H1 (cell line): ENCODE data around the gene CCPG1. TPM values are rescaled to one million over a fixed set of nuclear protein-coding genes. Genes with fewer than 3 reads are reported as not detected.

ENCODE experiments used
- CTCF ChIA-PET: fragments of 300-600 bp; sonication (Branson Sonifier 250); formaldehyde crosslinking; loops from one replicate; lab custom pipeline; 2021; ENCODE audit not compliant: partially characterized antibody; lab: Charles Lee
- POLR2A ChIA-PET: fragments of 300-600 bp; sonication (Branson Sonifier 250); formaldehyde crosslinking; loops from one replicate; lab custom pipeline; 2021; ENCODE audit warnings: inconsistent platforms; ENCODE audit not compliant: partially characterized antibody; lab: Charles Lee
- DNase-seq, 2 experiments: peaks; one replicate each; pipeline versions ENCODE4 v3.0.0 to v3.0.0-alpha.2; 2010 to 2022; ENCODE audit warnings: low spot score in 2 of 2, low read depth in 1 of 2, mixed read lengths in 1 of 2
- FAIRE-seq: peaks from 2 replicates; lab custom pipeline; 2011; peaks lifted over from hg19 to GRCh38; lab: Jason Lieb, UNC
- H2AFZ ChIP-seq: 2 replicates; pipeline ENCODE4 v1.8.1; 2012; ENCODE audit warnings: low read length, inconsistent platforms
- H2AK5ac ChIP-seq: 2 replicates; pipeline ENCODE4 v1.6.1; 2013; ENCODE audit warnings: low read depth, low read length
- H2BK120ac ChIP-seq: replicated peaks from 2 replicates; pipeline ENCODE3; 2013; ENCODE audit warnings: low read depth, low read length, inconsistent platforms
- H2BK12ac ChIP-seq: 2 replicates; pipeline ENCODE4 v1.6.1; 2013; ENCODE audit warnings: low read depth, low read length
- H2BK15ac ChIP-seq: 2 replicates; pipeline ENCODE4 v1.6.1; 2013; ENCODE audit warnings: low read length
- H2BK20ac ChIP-seq: 2 replicates; pipeline ENCODE4 v1.6.1; 2013; ENCODE audit warnings: low read length
- H2BK5ac ChIP-seq: 2 replicates; pipeline ENCODE4 v1.6.1; 2013; ENCODE audit warnings: low read depth, low read length
- H3K14ac ChIP-seq: 2 replicates; pipeline ENCODE4 v1.6.1; 2013; ENCODE audit warnings: inconsistent platforms; ENCODE audit not compliant: insufficient read length
- H3K18ac ChIP-seq: 2 replicates; pipeline ENCODE4 v1.6.1; 2013; ENCODE audit warnings: low read length; ENCODE audit errors: extremely low read depth
- H3K23ac ChIP-seq: 2 replicates; pipeline ENCODE4 v1.6.1; 2013; ENCODE audit warnings: inconsistent platforms; ENCODE audit not compliant: insufficient read length
- H3K23me2 ChIP-seq: 2 replicates; pipeline ENCODE4 v1.6.1; 2013; ENCODE audit warnings: low read depth, low read length
- H3K27ac ChIP-seq: 2 replicates; pipeline ENCODE4 v1.6.1; 2011; ENCODE audit warnings: low read depth, low read length, inconsistent platforms
- H3K27me3 ChIP-seq, 4 experiments: replicated peaks in 1 of 4; 1 replicate in 1 of 4; 2 replicates in 3 of 4; pipeline versions ENCODE4 v1.6.1 to v1.8.1; 2011 to 2013; ENCODE audit warnings: low read length in 3 of 4, mild to moderate bottlenecking in 3 of 4, inconsistent platforms in 2 of 4, mixed read lengths in 2 of 4, moderate library complexity in 1 of 4; ENCODE audit not compliant: control insufficient read depth in 3 of 4, insufficient read depth in 3 of 4; ENCODE audit errors: extremely low read depth in 1 of 4
- H3K36me3 ChIP-seq, 4 experiments: 2 replicates each; pipeline versions ENCODE4 v1.6.1 to v1.8.1; 2011 to 2013; ENCODE audit warnings: mild to moderate bottlenecking in 4 of 4, low read length in 3 of 4, moderate library complexity in 2 of 4, control low read depth in 1 of 4, inconsistent platforms in 1 of 4; ENCODE audit not compliant: insufficient read depth in 4 of 4, control insufficient read depth in 2 of 4
- H3K4ac ChIP-seq: replicated peaks from 2 replicates; pipeline ENCODE3; 2013; ENCODE audit warnings: low read length, low read depth, mixed read lengths, inconsistent platforms; ENCODE audit not compliant: insufficient read length
- H3K4me1 ChIP-seq, 4 experiments: replicated peaks in 1 of 4; 1 replicate in 1 of 4; 2 replicates in 3 of 4; pipeline versions ENCODE4 v1.6.1 to v1.8.1; 2011 to 2013; ENCODE audit warnings: low read length in 3 of 4, inconsistent platforms in 2 of 4, mixed read lengths in 1 of 4; ENCODE audit not compliant: insufficient read depth in 4 of 4, control insufficient read depth in 3 of 4
- H3K4me2 ChIP-seq, 2 experiments: 2 replicates each; pipeline versions ENCODE4 v1.6.1 to v1.8.1; 2011 to 2013; ENCODE audit warnings: low read depth in 2 of 2, low read length in 2 of 2, control low read depth in 1 of 2, inconsistent platforms in 1 of 2, mild to moderate bottlenecking in 1 of 2; ENCODE audit not compliant: insufficient read depth in 1 of 2
- H3K4me3 ChIP-seq, 4 experiments: fragments of 200-600, 300-600 bp in 1 of 4; sonication (generic), shearing (Covaris generic), sonication (Bioruptor Twin) in 1 of 4; 2 replicates each; pipeline versions ENCODE4 v1.5.1 to v1.8.1; 2011 to 2016; ENCODE audit warnings: low read length in 4 of 4, low read depth in 3 of 4, control low read depth in 2 of 4, inconsistent platforms in 2 of 4, mild to moderate bottlenecking in 2 of 4, mixed read lengths in 1 of 4, moderate library complexity in 1 of 4; ENCODE audit not compliant: insufficient read depth in 2 of 4; ENCODE audit errors: extremely low read depth in 1 of 4
- H3K56ac ChIP-seq: replicated peaks from 2 replicates; pipeline ENCODE3; 2013; ENCODE audit warnings: low read depth, mild to moderate bottlenecking, mixed read lengths, low read length, inconsistent platforms; ENCODE audit not compliant: insufficient read length
- H3K79me1 ChIP-seq: 2 replicates; pipeline ENCODE4 v1.6.1; 2013; ENCODE audit warnings: low read depth, low read length, control low read depth
- H3K79me2 ChIP-seq, 2 experiments: 2 replicates each; pipeline versions ENCODE4 v1.6.1 to v1.8.1; 2012 to 2013; ENCODE audit warnings: low read length in 2 of 2, mild to moderate bottlenecking in 2 of 2, inconsistent platforms in 1 of 2; ENCODE audit not compliant: insufficient read depth in 2 of 2, control insufficient read depth in 1 of 2
- H3K9ac ChIP-seq, 4 experiments: replicated peaks in 1 of 4; 1 replicate in 1 of 4; 2 replicates in 3 of 4; pipeline versions ENCODE4 v1.6.1 to v1.8.1; 2011 to 2013; ENCODE audit warnings: low read depth in 3 of 4, low read length in 3 of 4, control low read depth in 2 of 4, mild to moderate bottlenecking in 2 of 4, moderate library complexity in 2 of 4, inconsistent platforms in 1 of 4; ENCODE audit errors: extremely low read depth in 1 of 4
- H3K9me3 ChIP-seq, 2 experiments: 2 replicates each; pipeline versions ENCODE4 v1.6.1 to v1.8.1; 2012 to 2013; ENCODE audit warnings: mild to moderate bottlenecking in 2 of 2, moderate library complexity in 2 of 2, control low read depth in 1 of 2, inconsistent platforms in 1 of 2, low read depth in 1 of 2, low read length in 1 of 2, mixed read lengths in 1 of 2; ENCODE audit not compliant: insufficient read depth in 2 of 2
- H4K20me1 ChIP-seq, 2 experiments: replicated peaks in 1 of 2; 2 replicates each; pipeline versions ENCODE3 to v1.8.1; 2011 to 2013; ENCODE audit warnings: inconsistent platforms in 2 of 2, low read length in 2 of 2, mild to moderate bottlenecking in 1 of 2; ENCODE audit not compliant: insufficient read depth in 2 of 2, control insufficient read depth in 1 of 2
- H4K5ac ChIP-seq: 2 replicates; pipeline ENCODE4 v1.6.1; 2013; ENCODE audit warnings: low read length, low read depth, mixed read lengths, inconsistent platforms; ENCODE audit not compliant: insufficient read length
- H4K8ac ChIP-seq: 2 replicates; pipeline ENCODE4 v1.8.0; 2013; ENCODE audit warnings: mild to moderate bottlenecking, moderate library complexity, low read length, inconsistent platforms; ENCODE audit not compliant: insufficient read depth; ENCODE audit errors: extremely low read depth
- H4K91ac ChIP-seq: replicated peaks from 2 replicates; pipeline ENCODE3; 2013; ENCODE audit warnings: low read length, mixed read lengths, inconsistent platforms; ENCODE audit not compliant: insufficient read length
- CBX8 ChIP-seq: fragments of 300-800, 300-1000 bp; sonication (generic); IDR thresholded peaks from 2 replicates; pipeline ENCODE4 v1.7.1; 2016; ENCODE audit warnings: low read depth, low read length, borderline replicate concordance
- CTCF ChIP-seq, 3 experiments: IDR thresholded peaks; 1 replicate in 2 of 3; 2 replicates in 1 of 3; pipeline versions ENCODE4 v1.5.1 to v1.6.1; 2011; ENCODE audit warnings: low read length in 3 of 3, mild to moderate bottlenecking in 3 of 3, inconsistent platforms in 2 of 3, low read depth in 1 of 3, moderate library complexity in 1 of 3; ENCODE audit not compliant: insufficient read depth in 1 of 3; ENCODE audit errors: control extremely low read depth in 1 of 3
- EP300 ChIP-seq, 2 experiments: IDR thresholded peaks; 1 replicate in 1 of 2; 2 replicates in 1 of 2; pipeline ENCODE4 v1.6.1; 2011 to 2012; ENCODE audit warnings: low read depth in 2 of 2, low read length in 2 of 2, mild to moderate bottlenecking in 2 of 2, borderline replicate concordance in 1 of 2, inconsistent platforms in 1 of 2, moderate library complexity in 1 of 2
- JUN ChIP-seq: IDR thresholded peaks from 2 replicates; pipeline ENCODE4 v1.6.1; 2011; ENCODE audit warnings: low read depth, mild to moderate bottlenecking, improper control_type of control experiment, low read length
- KDM5A ChIP-seq: fragments of 200-600 bp; IDR thresholded peaks from 2 replicates; pipeline ENCODE4 v1.7.1; 2012; ENCODE audit warnings: mild to moderate bottlenecking, low read length, inconsistent platforms, mixed read lengths
- PHF8 ChIP-seq: fragments of 200-600 bp; sonication (generic); conservative IDR thresholded peaks from 2 replicates; pipeline ENCODE4 v1.7.1; 2012; ENCODE audit warnings: low read depth, mild to moderate bottlenecking, inconsistent platforms, low read length, moderate library complexity
- RBBP5 ChIP-seq: IDR thresholded peaks from 2 replicates; pipeline ENCODE4 v1.7.1; 2012; ENCODE audit warnings: low read depth, mild to moderate bottlenecking, inconsistent platforms, low read length, moderate library complexity, borderline replicate concordance
- RFX5 ChIP-seq: IDR thresholded peaks from 2 replicates; pipeline ENCODE4 v1.6.1; 2011; ENCODE audit warnings: low read depth, low read length, improper control_type of control experiment, borderline replicate concordance
- SP2 ChIP-seq: IDR thresholded peaks from 2 replicates; pipeline ENCODE4 v1.6.1; 2012; ENCODE audit warnings: mild to moderate bottlenecking, low read length, inconsistent platforms
- WGBS, 2 experiments: shearing (Covaris generic) in 1 of 2; methylation state at CpG; one replicate each; pipeline versions ENCODE4 v1.1.6 to v1.1.7; 2013 to 2015; ENCODE audit warnings: low lambda C conversion rate in 2 of 2, mixed read lengths in 2 of 2, inconsistent platforms in 1 of 2, low coverage in 1 of 2, missing lambda C conversion rate in 1 of 2; ENCODE audit not compliant: insufficient replicate concordance in 2 of 2, insufficient coverage in 1 of 2, insufficient read length in 1 of 2; ENCODE audit errors: extremely low coverage in 1 of 2, missing lambda C conversion rate in 1 of 2; 5-methylcytosine and 5-hydroxymethylcytosine counted together
- polyA plus RNA-seq, 7 experiments: library from polyadenylated mRNA; depleted of rRNA in 3 of 7; stranded (reverse) in 5 of 7; unstranded in 2 of 7; fragments of >200 nt in 5 of 7; fragments of 200-250 nt in 2 of 7; gene quantifications; 1 replicate in 5 of 7; 2 replicates in 1 of 7; 4 replicates in 1 of 7; pipeline versions ENCODE4 v1.2.1 to v1.2.3, GENCODE V29; 2011 to 2013; ENCODE audit warnings: missing spikeins in 2 of 7, mixed read lengths in 2 of 7
- total RNA-seq: library from RNA; stranded (reverse); fragmentation: NEBNext Ultra II Directional; extraction: Animal tissue kit (Norgen Biotek cat#: 25700); gene quantifications from 2 replicates; pipeline ENCODE4 v1.2.1, GENCODE V29; 2021
- TF ChIP-seq, protein P1 (sequence below): IDR thresholded peaks from 2 replicates; pipeline ENCODE4 v1.6.1; 2011; ENCODE audit warnings: low read length, improper control_type of control experiment

The CCPG1 gene
- total and polyA plus RNA-seq, 2 of the 8 experiments (the other 6 are each of a cell fraction or from before 2014, with no cell fraction given) = 2.3 to 13.2 TPM

DNA sequence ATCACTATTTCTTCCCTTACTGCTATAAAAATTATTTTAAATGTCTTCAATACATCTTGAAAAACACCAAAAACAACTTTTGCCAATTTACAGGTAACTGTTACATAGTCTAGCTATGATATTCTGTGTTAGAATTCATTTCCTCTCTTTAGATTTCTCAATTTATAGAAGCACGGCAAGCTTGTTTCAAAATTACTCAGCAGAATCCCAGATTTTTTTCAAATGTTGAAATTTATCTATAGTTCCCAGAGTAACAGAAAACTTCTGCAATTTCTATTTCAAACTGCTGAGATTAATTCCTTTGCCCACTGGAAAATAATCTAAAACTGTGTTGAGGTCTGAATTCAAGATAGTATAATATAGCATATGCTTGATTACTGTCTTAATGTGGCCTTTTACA, 41.2 kb downstream of the CCPG1 start:
- no peak overlapping the region for H3K4ac ChIP-seq
- no peaks in the 10 kb centered on the region for H3K79me2 ChIP-seq
- no peak overlapping the region for H2BK12ac ChIP-seq
- H3K56ac ChIP-seq = no peak overlapping the region
- H3K27me3 ChIP-seq = no peaks in the 10 kb centered on the region
- ChIA-PET POLR2A (no interaction called here), CTCF (interaction anchor here (0.7 to 1.2 kb wide), 2 partner anchors 68 to 293 kb away, joined by 3 read pairs; no protein-coding TSS in a partner anchor)
- H2BK5ac ChIP-seq = no peak overlapping the region
- no peaks in the 10 kb centered on the region for H3K9me3 ChIP-seq
- H3K27ac ChIP-seq = no peak overlapping the region
- H4K20me1 ChIP-seq = no peaks in the 10 kb centered on the region
- WGBS, 2 experiments = 90% methylated on average over 1 of the region's 1 CpG; no CpG with 5 or more reads in 1 of the 2 experiments
- H4K8ac ChIP-seq = no peak overlapping the region
- H2BK120ac ChIP-seq = no peak overlapping the region
- H3K4me1 ChIP-seq = no peaks in the 10 kb centered on the region
- H3K18ac ChIP-seq = no peak overlapping the region
- no peak overlapping the region for H2BK20ac ChIP-seq
- H2BK15ac ChIP-seq = no peak overlapping the region
- H3K4me3 ChIP-seq = no peak overlapping the region
- H4K5ac ChIP-seq = no peak overlapping the region
- no peak overlapping the region for H3K23ac ChIP-seq
- DNase-seq = no peak
- no peak overlapping the region for H3K9ac ChIP-seq
- no peak for FAIRE-seq
- no peaks in the 10 kb centered on the region for H3K23me2 ChIP-seq
- H3K4me2 ChIP-seq = no peak overlapping the region
- no peaks in the 10 kb centered on the region for H3K79me1 ChIP-seq
- no peak overlapping the region for H4K91ac ChIP-seq
- no peaks in the 10 kb centered on the region for H3K36me3 ChIP-seq
- H2AK5ac ChIP-seq = no peak overlapping the region
- no peak overlapping the region for H2AFZ ChIP-seq
- H3K14ac ChIP-seq = no peak overlapping the region
- TF ChIP-seq RBBP5 (no peak), JUN (no peak), CBX8 (no peak), KDM5A (no peak), EP300 (IDR thresholded peaks at IDR 0.05; ENCODE audit: borderline replicate concordance in 1 of 2, low read depth in 2 of 2, low read length in 2 of 2) (no peak), CTCF (IDR thresholded peaks at IDR 0.05; ENCODE audit: control extremely low read depth in 1 of 3, insufficient read depth in 1 of 3, low read depth in 1 of 3, low read length in 3 of 3) (no peak), PHF8 (no peak), SP2 (no peak), RFX5 (no peak)
- TF ChIP-seq, protein P1, sequence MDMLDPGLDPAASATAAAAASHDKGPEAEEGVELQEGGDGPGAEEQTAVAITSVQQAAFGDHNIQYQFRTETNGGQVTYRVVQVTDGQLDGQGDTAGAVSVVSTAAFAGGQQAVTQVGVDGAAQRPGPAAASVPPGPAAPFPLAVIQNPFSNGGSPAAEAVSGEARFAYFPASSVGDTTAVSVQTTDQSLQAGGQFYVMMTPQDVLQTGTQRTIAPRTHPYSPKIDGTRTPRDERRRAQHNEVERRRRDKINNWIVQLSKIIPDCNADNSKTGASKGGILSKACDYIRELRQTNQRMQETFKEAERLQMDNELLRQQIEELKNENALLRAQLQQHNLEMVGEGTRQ = no peak
